GM19397 (cell line): ENCODE data around the gene CGREF1.
"Not testable (repeated sequence)": the region's sequence is repeated elsewhere in the genome, so short reads cannot be mapped to it uniquely, and the experiment has no call there.

ENCODE experiments used
- ATAC-seq: cut with Tn5 transposase; IDR thresholded peaks from one replicate; pipeline ENCODE4 v1.9.1; 2021; ENCODE audit warnings: mild to moderate bottlenecking, moderate library complexity; ENCODE audit not compliant: unreplicated experiment

Gene CGREF1

DNA sequence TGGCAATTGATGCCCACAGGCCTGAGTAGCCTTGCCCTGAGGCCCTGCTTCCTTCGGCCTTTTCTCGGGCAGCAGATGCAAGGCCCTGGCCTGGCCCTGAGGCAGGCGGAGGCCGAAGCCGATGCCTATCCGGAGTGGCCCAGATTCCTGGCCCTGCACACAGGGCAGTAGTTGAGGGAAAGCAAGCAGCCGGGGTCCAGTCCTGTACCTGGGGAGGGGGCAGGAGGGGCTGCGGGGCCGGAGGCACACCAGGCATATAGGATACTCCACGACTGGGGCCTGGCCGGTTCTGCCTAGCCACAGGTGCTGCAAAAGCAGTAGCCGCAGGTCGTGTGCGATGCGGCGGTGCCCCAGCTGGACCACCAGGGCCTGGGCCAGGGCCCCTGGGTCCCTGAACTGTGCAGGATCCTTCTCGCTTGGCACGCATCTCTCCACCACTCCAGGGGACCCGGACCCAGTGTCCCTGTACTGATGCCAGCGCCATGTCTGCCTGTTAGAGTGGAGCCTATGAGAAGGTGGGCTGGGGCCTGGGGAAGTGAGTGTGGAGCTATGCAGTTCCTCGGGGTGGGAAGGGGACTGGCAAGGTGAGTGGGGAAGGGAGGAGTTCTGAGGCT, 18.5 kb upstream of the CGREF1 start:
- ATAC-seq = no peak

DNA sequence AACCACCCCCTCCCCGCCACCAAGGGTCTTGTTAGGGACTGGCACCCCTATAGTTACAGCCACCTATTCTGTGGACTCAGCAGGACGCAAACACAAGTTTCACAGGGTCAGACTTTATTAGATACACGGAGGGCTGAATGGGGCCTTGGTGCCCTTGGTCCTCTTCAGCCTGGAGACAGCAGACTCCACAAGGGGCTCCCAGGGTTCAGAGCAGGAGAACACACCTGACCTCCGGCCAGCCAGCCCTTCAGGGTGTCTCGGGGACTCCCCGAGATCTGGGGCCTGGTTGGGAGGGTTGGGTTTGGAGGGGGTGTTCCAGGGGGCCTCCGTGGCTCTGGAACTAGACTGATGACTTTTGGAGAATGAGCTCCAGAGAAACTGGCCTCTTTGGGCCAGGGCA, 17.8 kb upstream of the CGREF1 start:
- no peak for ATAC-seq

DNA sequence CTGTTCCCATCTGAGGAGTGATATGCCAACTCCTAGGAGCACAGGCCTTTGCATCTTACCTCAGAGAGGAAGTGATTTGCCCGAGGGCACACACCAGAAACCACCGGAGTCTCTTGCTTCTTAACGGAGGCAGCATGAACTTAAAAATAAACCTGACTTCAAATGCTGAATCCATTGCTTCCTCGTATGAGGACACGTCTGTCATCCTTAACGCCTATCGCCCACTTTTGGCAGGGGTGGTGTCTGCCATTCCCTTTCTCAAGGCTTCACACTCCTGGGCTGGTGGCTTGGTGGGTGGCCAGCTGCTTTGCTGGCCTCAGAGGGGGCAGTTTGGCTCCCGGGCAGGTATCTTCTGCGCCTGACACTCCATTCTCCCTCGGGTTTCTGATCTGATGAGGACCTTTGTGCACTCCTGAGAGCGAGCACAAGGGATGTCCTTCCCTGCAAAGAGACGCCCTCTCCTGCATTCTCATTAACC, 16.6 kb upstream of the CGREF1 start:
- no peak for ATAC-seq

DNA sequence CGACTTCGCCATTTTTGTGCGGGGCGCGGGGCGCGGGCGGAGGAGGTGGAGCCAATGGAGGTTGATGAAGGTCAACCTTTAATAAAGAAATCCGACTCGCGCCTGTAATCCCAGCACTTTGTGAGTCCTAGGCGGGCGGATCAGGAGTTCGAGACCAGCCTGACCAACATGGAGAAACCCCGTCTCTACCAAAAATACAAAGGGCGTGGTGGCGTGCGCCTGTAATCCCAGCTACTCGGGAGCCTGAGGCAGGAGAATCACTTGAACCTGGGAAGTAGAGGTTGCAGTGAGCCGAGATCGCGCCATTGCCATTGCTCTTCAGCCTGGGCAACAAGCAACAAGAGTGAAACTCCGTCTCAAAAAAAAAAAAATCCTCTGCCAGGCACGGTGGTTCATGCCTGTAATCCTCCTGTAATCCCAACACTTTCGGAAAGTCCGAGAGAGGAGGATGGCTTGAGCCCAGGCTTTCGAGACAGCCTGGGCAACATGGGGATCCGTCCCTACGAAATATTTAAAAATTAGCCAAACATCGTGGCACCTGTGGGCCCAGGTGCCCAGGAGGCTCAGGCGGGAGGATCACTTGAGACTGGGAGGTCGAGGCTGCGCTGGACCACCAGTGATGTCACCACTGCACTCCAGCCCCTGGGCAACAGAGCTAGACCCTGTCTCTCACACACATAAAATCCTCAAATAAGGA, 16.0 kb upstream of the CGREF1 start:
- no peak for ATAC-seq

GRCh38 chr2:27133905-27134780, 15.2 kb upstream of the CGREF1 start, which contains the start of gene PREB:
PREB (minus strand) TSS chr2:27134636; CDS start chr2:27134421, 215 bp downstream.
- ATAC-seq = peak; percentile 81

- no peak for ATAC-seq
Measured at GRCh38 chr2:27133195-27133875, 14.4 kb upstream of the CGREF1 start.

GRCh38 chr2:27131429-27131828, 12.5 kb upstream of the CGREF1 start:
- no peak for ATAC-seq

DNA sequence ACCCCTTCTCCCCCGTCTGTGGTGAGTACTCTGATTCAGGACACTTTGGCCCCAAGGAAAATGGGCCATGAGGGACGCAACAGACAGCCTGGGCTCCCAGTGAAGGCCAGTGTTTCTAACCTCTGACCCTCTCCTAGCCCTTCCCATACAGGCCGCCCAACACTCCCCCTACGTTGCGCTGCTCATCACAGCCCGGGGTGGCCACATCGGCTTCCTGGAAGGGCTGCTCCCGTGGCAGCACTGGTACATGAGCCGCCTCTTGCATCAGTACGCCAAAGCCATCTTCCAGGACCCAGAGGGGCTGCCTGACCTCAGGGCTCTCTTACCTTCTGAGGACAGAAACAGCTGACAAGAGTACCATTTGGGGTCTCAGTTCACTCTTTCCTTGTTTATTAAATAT, 11.5 kb upstream of the CGREF1 start:
- no peak for ATAC-seq

DNA sequence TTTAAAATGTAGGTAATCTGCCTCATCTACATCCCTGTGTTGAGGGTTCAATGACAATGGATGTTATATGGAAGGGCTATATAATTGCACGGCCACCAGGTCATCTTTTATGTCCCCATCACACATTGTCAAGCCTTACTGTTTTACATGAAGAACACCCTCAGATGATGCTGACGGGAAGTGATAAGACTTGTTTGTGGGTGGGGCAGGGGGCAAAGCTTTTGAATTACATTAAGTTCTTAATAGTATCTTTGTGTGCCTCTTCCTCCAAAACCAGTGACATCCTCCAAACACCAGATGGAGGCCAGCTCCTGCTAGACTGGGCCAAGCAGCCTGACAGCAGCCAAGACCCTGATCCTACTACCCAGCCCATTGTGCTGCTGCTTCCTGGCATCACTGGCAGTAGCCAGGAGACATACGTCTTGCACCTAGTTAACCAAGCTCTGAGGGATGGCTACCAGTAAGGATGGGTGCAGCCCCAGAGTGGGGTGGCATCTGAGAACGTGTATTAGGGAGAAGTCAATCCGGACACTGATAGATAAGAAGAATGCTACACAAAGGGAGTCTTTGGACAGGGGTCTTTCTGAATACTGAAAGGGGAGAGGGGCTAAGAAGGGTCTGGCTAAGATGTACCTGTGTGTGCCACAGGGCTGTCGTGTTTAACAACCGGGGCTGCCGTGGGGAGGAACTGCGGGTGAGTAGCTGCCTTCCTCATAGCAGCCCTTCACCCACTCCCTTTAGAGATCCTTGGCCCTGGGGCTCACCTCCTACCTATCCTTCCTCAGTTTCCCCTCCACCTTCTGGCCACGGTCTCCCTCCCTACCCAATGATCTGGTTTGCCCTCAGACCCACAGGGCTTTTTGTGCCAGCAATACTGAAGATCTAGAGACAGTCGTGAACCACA, 10.0 kb upstream of the CGREF1 start:
- no peak for ATAC-seq

DNA sequence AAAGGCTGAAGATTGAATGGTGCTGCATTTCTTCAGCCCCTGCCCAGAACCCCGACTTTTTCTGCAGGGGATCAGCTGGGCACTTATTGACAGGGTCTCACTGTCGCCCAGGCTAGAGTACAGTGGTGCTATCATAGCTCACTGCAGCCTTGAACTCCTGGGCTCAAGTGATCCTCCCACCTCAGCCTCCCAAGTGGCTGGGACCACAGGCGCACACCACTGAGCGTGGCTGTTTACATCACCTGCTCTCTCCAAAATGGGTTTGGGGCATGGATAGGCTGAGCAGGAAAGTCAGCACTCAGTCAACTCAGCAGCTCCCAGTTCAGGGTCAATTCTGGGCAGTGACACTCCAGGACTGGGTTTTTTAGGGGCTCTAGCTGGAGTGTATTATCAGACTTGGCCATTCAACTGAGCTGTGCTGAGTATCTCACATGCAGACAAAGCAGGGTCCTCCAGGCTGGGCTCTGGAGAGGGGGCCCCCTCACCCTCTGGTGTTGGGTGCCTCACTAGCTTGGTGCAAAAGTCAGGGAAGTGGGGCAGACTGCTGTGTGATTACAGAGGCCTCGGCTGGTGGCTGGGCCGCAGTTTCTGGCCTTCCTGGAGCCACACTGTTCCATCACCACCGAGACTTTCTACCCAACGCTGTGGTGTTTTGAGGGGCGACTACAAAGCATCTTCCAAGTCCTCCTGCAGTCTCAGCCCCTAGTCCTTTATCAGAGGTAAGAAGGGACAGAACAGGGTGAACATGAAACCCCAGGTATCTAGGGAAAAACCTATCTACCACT, 9.1 kb upstream of the CGREF1 start:
- ATAC-seq = no peak

- ATAC-seq = no peak
Measured at GRCh38 chr2:27126252-27126710, 7.4 kb upstream of the CGREF1 start.

- ATAC-seq = no peak
Measured at GRCh38 chr2:27125104-27125503, 6.2 kb upstream of the CGREF1 start.

GRCh38 chr2:27123302-27124150, 4.6 kb upstream of the CGREF1 start, which contains the start of gene ABHD1:
ABHD1 (plus strand) TSS chr2:27123815; CDS start chr2:27123949, 134 bp downstream.
- ATAC-seq = no peak

DNA sequence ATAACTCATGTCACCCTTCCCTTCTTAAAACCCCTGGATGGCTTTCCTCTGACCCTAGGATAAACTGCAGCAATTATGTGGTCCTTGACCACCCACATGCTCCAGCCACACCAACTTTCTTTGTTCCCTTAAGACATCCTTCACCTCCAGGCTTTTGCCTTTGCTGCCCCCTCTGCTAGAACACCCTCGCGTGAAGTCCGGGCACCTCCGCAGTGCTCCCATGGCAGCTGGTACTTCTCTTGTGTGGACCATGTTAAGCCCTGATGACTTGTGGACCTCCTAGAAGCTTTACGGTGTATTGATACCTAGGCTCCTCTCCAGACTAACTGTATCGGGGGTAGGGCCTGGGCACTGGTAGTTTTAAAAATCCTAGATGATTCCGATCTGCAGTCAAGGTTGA, 3.9 kb upstream of the CGREF1 start:
- ATAC-seq = no peak

- no peak for ATAC-seq
Measured at GRCh38 chr2:27121906-27122305, 3.0 kb upstream of the CGREF1 start.

GRCh38 chr2:27119330-27119670, 372 bp upstream of the CGREF1 start:
- not testable (repeated sequence) for ATAC-seq

DNA sequence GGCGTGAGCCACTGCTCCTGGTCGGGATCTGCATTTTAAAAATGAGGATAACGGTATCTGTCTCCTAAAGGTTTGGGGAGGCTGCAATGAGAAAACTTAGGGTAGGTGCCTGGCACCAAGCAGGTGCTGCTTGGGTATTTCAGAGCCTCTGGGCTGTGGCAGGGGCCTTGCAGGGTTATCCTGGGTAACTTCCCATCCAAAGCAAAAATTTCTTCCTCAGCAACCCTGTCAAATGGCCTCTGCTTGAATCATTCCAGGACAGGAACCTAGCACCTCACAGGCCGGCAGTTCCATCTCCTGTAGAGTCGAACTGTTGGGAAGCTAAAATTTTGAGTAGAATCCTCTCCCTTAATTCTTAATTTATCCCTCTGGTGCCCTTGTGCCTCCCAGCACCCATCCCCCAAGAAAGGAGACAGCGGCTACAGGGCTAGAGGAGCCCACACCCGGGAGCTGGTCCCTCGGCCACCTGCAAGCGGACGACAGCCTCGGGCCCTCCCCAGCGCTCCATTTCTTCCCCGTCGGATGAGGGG, 868 bp downstream of the CGREF1 start:
- ATAC-seq = no peak

DNA sequence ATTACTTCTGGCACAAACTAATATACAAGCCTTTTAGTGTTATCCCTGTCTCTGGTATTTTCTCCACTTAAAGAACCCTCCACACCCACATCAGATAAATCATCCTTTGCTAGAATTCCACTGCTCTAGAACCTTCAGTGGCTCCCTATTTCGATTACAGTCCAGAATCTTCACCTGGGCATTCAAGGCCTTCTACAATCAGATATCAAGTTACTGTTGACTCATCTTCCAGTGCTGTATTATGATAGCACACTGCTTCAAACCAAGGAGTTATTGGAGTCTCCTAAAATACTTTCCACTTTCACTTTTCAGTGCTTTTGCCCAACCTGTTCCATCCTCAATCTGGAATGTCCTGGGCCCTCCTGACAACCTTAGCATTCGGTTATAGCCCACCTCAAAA, 3.4 kb downstream of the CGREF1 start:
- ATAC-seq = no peak
